Stimulated activated CD4-positive, alpha-beta T cell treated with anti-CD3 and anti-CD28 coated beads, Interleukin-15, amount 100 ng/mL, for 48 hours (primary cell): Measurements from ENCODE around the gene IQCM.
"Not testable (repeated sequence)": the region's sequence is repeated elsewhere in the genome, so short reads cannot be mapped to it uniquely, and the experiment has no call there.

Source experiments
- DNase-seq, 2 donors: peaks; one replicate each; pipeline ENCODE4 v3.0.0-alpha.2; 2020; ENCODE audit warnings: low read depth in 2 of 2

IQCM gene

DNA sequence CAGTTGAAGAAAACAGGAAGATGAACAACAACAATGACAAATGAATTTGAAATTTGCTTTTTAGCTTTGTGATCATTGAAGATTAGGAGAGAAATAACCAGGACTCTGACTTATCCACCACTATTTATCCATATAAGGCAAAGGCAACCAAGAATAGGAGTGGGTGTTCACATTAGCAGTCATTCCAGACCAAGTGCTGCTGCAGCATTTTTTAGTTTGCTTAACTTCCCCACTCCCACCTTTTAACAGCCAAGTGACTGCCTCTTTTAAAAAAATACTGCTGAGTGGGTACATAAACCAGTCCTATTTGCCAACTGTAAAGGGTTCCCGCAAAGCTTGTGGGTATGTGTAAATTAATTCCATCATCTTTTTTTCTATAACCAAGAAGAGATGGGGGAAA, 230.9 kb downstream of the IQCM start:
- no peak for DNase-seq

- DNase-seq = no peak
Observed at GRCh38 chr4:149574971-149575370, 240.7 kb downstream of the IQCM start.

GRCh38 chr4:149572716-149573115, 242.9 kb downstream of the IQCM start:
- no peak for DNase-seq

DNA sequence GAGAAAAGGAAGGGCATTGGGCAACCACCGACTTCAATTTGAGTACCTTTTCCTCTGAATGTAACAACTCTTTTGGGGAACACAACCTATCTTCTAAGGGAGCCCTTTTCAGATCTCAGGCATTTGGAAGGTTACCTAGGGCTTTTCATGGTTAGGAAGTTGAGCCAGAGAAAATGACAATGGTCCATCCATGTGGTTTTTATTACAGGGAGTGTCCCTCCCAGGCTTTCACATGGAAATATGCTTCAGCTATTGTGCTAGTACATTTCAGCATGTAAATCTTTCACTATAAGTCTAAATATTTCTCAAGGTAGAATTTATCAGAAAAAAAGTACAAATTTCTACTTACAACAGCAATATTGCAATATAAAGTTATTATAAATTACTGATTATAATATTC, 259.8 kb downstream of the IQCM start:
- DNase-seq = no peak

DNA sequence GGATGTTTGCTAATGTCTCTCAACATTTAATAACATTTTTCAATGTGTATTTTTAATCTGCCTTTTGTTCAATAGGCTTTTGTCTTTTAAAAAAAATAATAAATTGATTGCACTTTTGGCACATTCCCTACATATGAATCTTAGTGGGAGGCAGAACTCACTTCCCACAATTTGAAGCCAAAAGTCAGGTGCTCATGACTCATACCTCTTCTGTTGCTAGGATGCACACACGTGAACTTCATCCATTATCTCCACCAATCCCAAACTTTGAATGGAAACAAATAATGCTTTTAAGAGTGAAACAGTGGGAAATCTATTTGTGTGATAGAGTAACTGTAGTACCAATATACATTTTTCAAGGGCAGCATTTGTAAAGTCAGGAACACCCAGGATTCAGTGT, 260.5 kb downstream of the IQCM start:
- no peak for DNase-seq

DNA sequence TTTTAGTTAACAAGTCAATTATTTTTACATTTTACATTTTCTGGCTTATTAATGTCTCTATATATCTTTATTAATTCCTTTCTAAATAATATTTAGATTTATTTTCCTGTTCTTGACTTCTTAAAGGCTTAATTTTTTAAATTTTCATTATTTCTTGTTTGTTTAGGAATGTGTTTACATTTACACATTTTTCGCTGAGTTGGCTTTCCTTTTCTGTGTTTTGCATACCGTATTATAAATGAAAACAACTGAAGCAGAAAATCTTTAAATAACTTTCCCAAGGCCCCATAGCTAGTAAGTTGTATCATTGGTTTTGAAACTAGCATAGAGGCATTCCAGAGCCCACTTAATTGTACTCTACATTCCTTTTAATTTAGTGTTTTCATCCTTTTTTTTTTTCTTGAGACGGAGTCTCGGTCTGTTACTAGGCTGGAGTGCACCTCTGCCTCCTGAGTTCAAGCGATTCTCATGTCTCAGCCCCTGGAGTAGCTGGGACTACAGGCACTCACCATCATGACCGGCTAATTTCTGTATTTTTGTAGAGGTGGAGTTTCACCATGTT, 261.6 kb downstream of the IQCM start:
- no peak for DNase-seq

- no peak for DNase-seq
Observed at GRCh38 chr4:149552601-149553000, 263.0 kb downstream of the IQCM start.

- DNase-seq = no peak
Observed at GRCh38 chr4:149549911-149550310, 265.7 kb downstream of the IQCM start.

DNA sequence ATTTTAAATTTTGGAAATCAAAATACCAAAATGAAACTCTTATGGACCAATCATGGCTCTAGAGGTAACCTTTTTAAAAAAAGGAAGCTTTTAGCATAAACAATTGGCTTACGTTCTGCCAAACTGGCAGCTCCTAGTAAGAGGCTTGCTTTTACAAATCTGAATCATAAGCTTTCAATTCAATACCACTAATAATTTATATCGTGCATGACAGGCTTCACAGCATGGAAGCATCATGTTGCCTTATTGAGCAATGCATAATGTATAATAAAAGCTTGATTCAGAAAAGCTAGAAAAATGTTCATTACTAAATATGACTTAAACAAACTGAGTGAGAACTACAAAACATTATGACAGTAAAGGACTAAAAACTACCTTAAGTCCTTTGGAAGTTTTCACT, 280.9 kb downstream of the IQCM start:
- no peak for DNase-seq

- DNase-seq = no peak
Observed at GRCh38 chr4:149531861-149532260, 283.8 kb downstream of the IQCM start.

DNA sequence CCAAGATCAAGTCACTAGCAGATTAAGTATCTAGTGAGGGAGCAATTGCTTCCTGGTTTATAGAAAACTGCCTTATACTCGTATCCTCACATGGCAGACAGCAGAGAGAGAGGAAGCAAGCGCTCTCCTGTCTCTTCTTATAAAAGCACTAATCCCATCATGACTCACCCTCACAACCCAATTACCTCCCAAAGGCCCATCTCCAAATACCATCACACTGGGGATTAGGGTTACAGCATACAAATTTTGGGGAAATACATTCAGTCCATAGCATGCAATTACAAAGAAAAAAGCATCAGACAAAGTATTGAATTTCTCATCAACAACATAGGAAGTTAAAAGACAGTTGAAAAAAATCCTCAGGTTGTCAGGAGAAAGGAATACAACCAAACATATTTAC, 292.6 kb downstream of the IQCM start:
- DNase-seq = no peak

GRCh38 chr4:149521611-149522425, 293.8 kb downstream of the IQCM start:
- no peak for DNase-seq

DNA sequence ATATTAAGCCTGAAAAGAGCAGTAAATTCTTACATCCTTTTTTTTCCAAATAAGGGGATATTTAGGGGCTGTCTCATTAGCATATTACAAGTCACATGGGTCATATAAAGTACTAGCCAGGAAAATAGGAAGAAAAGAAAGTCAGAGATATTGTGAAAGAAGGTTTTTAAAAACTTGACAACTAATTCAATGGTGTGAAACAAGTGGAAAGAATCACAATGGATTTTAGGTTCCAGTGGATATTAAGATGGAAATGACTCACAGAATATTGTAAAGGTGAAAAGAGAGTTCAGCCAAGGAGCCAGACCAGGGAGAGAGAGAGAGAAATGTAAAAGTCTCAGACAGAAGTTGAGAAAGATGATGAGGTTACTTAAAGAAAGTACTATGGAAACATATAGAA, 297.2 kb downstream of the IQCM start:
- no peak for DNase-seq

DNA sequence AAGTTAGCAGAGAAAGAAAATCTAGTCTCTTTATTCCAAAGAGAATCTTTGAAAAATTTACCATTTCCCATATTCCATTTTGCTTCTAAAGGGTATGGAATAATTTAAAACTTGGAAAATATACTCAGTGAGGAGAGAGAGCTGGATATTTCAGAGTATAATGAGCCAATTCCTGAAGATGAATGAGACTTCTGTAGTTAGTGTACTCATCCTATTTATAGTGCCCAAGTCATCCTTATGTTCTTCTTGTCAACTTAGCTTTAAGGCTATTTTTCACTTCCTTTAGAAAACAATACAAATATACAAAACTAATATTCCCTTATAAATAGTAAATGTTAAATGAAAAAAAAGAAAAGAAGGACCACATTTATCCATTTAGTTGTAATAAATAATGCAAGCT, 302.6 kb downstream of the IQCM start:
- DNase-seq = no peak

DNA sequence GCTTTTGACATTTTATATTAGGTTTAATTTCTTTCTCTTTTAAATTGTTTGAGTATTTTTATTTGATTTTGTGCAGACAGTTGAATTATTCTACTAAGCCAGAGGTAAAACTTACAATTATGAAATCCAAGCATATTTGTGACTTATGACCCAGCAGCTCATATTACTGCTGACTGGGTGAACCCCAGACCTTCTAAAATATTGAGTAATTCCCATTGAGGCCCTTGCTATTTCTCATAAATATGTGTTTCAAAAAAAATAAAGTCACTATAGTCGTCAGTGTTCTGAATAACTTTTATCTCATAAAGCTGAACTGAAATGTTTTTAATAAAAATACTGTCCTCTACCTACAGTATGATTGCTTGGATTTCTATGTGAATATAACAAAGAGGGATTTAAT, 303.1 kb downstream of the IQCM start:
- DNase-seq = no peak

- no peak for DNase-seq
Observed at GRCh38 chr4:149511558-149512298, 303.9 kb downstream of the IQCM start.

- DNase-seq = not testable (repeated sequence)
Observed at GRCh38 chr4:149507309-149507708, 308.3 kb downstream of the IQCM start.

DNA sequence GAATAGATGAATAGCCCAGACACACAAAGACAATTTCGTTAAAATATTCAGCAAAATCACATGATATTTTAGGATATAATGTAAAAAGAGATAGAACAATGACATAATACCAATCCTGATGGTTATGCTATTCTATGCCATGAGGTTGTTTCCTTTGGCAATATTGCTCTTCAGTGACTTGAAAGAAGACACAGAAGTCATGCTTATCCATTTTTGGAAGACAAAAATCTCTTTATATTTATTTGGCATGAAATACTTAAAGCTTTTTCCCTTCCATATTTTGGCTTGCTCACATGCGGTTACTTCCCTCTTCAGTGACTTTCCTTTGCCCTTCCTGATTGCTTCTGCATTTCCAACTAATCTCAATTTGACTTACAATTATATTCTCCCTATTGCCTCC, 314.8 kb downstream of the IQCM start:
- no peak for DNase-seq

- no peak for DNase-seq
Observed at GRCh38 chr4:149499726-149500125, 315.9 kb downstream of the IQCM start.

GRCh38 chr4:149498246-149498645, 317.4 kb downstream of the IQCM start:
- DNase-seq = no peak

DNA sequence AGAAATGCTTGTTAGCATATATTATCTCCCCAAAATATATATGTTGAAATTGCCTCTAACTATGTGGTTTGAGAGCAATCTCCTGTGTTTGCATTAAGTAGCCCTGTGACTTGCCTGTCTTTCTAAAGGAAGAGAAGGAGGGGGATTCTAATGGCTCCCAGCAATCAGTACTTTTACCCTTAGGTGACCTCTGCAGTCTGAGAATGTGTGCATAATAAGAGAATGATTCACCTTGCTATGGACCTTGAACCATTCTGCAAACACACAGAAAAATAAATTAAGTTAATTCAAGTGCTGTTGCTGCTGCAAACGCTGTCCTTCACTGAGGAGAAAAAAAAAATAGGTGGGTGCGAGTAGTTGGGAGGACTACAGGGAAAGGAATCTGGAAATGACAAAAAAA, 322.2 kb downstream of the IQCM start:
- DNase-seq = no peak

- no peak for DNase-seq
Observed at GRCh38 chr4:149489321-149489720, 326.3 kb downstream of the IQCM start.

DNA sequence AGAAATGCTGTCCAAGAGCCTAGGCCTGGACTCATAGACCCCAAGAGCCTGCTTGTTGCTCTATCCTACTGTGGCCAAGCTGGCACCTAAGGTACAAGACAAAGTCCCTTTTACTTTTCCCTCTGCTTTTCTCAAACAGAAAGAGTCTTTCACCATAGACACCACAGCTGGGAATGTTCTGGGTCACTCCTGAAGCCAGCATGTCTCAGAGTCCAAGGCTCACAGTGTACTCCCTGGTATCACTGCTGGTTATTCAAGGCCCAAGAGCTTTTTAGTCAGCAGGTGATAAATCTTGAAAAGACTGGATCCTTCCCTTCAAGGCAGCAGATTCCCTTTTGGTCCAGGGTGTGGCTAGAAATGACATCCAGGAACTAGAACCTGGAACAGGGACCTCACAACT, 328.8 kb downstream of the IQCM start:
- DNase-seq = no peak
